ENCODE data around the gene ERFE.
"Not testable (repeated sequence)": the region's sequence is repeated elsewhere in the genome, so short reads cannot be mapped to it uniquely, and the experiment has no call there.

Gene ERFE

DNA sequence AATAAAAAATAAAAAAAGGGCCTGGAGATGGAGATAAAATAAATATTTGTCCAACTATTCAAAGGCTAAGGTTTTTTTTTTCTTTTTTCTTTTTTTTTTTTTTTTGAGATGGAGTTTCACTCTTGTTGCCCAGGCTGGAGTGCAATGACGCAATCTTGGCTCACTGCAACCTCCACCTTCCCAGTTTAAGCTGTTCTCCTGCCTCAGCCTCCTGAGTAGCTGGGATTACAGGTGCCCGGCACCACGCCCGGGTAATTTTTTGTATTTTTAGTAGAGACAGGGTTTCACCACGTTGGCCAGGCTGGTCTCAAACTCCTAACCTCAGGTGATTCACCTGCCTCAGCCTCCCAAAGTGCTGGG lies 12.3 kb downstream of the ERFE start:
- DNase-seq: not testable (repeated sequence)

DNA sequence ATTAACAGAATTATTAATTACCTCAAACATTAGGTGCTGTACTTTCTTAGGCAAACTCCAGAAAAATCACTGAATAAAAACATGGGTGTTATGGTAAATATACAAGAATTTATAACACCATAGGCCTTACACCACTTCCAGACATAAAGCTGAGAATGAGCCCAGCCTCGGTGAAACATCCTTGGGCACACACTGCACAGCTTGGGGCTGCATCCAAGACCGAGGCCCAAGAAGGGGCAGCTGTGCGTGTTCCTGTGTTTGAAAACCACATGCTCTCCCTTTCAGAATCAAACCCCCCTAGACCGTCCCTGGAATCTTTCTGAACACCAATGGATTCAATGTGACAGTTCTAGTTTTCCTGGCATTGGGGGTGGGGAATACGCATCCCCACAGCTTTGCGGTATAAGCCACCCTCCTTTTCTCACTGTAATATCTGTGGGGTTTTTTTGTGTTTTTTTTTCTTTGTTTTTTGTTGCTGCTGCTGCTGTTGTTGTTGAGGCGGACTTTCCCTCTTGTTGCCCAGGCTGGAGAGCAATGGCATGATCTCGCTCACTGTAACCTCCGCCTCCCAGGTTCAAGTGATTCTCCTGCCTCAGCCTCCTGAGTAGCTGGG lies 12.9 kb downstream of the ERFE start:
- no peak for DNase-seq

DNA sequence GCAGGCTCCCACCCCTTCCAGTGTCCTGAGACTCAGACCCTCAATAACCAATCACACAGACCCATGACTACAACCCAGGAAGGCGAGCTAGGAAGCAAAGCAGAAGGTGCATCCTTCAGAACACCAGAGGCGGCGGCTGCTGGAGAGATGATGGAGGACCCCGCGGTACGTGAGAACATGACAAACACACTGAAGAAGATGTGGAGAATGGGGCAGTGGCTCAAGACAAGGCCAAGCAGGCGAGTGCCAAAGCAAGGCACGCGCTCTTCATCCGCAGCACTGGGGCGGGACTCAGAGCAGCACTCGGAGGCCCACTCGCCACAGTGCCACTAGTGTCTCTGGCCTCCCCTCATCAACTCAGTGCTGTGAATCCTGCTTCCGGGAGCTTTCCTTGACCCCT lies 13.7 kb downstream of the ERFE start:
- DNase-seq: no peak

DNA sequence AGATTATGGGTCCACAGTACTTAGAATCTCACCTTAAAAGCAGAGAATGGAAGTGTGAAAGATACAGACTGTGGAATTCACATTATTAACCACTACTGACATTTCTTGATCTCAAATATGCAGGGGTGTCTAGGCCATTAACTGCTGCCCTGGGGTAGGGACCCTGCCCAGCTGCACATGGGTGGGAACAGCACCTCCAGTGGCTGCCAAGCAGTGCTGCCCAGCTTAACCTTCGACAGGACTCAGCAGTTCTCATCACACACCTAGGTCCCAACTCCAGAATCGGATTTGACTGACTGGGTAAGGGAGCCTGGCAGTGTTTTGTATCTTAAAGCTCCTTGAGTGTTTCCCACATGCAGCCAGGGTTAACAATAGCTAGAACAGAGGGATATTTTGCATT lies 14.9 kb downstream of the ERFE start:
- no peak for DNase-seq

DNA sequence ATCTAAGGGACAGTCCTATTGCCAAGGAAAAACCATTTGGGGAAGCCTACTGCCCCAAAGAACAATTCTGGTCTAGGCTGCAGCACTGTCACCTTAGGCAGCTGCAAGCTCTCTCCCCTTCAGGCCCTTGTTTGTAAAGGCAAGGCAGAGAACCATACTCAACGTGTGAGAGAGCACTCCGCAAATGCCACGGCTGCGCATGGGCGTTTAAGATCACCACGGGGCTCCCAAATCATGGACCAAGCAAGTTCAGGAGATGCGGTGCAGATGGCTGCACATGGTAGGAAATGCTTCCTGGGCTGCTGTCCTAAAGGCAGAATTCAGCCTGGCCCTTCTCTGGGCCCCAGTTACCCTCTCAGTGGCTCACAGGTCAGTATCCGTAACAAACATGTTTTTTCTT lies 15.5 kb downstream of the ERFE start:
- no peak for DNase-seq

DNA sequence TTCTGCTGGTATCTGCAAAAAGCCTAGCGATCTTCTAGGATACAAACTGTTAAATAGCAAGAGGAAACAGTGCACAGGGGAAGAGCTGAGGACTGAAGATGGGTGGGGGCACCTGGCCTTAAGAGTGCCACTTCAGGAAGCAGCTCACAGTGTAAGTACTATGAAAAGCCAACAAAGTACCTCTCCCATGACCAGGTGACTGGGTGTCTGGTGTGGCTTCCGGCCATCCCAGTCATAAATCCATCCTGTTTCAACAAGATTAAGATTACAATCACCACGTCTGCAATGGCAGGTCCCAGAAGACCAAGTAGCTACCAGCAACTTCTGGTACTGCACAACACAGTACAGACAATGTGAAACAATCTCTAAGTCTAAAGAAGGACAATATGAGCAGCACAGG lies 15.9 kb downstream of the ERFE start:
- DNase-seq: no peak

DNA sequence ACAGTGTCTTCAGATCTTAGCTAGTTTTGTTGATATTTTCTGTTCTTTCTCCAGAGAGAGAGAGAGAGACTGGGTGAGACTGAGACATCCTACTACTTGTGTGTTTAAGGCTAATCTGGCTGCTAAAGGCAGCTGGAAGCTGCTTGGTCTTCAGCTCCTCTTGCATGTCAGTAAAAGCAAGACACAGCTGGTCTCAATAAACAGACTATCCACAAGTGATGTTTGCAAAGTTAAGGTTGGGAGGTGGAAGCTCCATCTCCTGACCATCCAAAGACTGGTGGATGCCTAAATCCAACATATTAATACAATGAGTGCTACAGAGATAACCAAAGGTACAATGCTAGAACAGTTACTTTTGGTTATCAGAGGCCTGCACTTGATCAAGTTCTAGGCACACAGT lies 17.8 kb downstream of the ERFE start:
- no peak for DNase-seq

DNA sequence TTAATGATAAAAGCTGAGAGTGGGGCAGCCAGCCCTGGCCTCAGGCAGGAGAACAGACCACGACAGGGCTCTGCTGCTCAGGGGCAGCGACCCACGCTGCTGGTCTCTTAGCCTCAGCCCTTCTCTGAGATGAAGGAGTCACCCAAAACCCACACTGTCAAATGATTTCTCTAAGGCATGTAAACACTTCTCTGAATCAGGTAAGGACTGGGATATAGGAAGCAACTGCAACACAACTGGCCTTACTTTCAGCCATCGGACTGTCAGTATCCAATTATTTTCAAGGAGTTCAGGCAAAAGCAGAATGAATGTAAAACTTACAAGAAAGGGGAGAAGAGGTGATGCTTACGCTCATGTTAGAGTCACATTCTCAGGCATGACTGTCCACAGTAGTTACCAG lies 21.8 kb downstream of the ERFE start:
- no peak for DNase-seq

DNA sequence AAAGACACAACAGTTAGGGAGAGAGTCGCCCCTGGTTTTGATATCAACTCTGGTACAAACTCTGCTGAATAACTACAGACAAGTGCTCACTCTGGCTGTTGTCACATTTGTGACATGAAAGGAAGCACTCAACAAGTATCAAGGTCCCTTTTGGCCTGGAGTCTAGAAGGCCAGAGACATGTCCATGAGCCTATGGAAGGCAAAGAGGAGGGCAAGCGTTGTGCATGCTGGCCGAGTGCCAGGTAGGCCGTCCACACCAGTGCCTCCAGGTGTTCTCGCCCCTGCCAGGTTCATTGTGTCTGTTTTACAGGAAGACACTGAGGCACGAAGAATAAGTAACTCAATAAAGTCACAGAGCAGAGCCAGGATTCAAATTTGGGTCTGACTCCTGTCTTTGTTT lies 23.6 kb downstream of the ERFE start:
- no peak for DNase-seq

DNA sequence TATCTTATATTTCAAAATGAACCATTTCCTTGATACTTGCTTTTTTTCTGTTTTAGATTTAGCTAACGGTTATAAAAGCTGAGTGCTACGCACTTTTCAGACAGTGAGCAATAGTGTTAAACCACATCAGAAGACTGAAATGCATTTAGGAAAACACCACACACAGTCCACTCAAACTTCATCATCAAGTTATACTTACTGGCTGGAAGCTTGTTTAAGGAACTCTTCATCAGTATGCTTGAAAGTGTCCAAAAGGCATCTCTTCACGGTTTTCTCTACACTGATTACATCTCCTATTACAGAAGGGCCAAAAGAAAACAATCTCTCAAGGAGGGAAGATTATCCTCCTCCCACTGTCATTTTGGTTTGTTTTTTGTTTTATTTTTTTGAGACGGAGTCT lies 25.1 kb downstream of the ERFE start:
- DNase-seq: no peak

DNA sequence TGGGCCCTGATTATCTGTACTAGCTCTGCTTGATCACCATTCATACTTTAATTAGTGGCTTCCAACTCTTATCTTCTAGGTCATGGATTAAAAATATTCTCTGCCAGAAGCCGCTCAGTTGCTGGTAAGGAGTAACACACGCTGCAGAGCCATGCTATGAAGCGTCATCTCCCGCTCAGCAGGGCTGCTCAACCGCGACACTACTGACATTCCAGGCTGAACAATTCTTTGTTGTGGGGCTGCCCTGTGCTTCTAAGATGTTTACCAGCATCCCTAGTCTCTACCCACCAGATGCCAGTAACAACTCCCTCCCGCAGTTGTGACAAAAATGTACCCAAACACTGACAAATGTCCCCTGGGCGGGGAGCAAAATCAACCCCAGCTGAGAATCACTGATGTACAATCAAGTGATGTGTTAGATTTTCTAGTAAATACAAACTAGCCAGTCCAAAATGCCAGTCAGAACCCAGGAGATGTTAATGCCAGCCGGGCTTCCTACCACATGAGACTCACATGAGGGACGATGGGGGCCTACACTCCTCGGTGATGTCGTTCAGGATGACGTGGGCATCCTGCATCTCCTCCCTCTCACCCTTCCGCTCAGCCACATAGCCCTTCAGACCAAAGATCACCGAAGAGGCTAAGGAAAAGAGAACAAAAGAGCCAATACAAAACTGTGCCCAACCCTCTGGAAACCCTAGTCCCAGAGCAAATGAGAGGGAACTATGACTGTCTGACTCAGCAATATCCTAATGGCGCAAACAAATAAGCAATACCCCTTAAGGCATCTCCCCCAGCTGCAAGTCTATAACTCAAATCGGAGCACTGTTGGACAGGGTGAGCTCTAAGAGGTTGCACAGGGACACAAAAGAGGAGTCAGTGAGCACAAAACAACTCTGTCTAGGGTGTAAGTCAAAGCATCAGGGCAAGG lies 29.1 kb downstream of the ERFE start:
- DNase-seq: no peak

DNA sequence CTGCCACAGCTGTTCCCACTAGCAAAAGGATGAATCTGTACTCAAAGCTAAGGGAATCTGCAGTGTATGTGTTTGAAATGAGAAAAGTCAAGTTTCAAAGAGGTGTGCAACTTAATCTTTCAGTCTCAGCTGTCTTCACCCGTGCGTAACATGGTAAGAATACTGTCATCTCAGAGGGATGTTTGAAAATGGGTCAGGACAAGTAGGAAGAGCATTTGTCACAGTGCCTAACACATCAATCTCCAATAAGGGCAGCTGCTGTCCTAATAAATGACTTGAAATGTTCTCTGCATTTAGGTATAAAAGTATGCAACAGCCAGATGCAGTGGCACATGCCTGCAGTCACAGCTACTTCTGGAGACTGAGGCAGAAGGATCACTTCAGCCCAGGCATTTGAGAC lies 31.7 kb downstream of the ERFE start:
- DNase-seq: no peak

DNA sequence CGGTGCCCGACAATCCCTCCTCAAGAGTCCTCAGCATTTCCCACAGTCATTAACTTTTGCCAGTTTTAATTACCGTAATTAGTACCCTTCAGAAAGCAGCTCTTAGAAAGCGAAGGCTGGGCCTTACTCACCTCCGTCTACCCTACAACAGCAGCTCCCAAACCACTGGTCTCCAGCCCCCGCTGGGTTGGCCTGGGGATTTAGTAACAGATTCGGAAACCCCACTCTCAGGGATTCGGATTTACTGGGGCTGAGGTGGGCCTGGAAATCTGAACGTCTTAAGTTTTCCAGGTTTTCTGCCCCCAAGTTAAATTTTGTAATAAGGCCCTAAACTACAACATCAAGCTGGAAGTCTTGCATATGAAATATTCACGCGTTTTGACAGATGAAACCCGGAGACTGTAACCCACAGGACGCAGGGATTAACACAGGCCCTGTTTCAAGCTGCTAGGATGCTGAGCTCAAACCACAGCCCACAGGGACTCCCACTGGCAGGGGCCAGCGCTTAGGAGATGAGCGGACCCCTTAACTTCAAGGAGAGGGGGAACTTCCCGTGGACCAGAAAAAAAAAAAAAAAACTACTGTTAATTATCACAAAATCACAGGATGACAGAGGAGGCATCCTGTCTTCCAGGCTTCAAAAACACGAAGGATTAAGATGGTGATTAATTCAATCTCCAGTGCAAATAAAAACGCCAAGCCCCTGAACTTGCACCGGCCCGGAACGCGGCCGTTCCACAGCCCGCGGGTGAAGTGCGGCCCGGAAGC lies 43.7 kb downstream of the ERFE start:
- DNase-seq: peak; percentile 15

DNA sequence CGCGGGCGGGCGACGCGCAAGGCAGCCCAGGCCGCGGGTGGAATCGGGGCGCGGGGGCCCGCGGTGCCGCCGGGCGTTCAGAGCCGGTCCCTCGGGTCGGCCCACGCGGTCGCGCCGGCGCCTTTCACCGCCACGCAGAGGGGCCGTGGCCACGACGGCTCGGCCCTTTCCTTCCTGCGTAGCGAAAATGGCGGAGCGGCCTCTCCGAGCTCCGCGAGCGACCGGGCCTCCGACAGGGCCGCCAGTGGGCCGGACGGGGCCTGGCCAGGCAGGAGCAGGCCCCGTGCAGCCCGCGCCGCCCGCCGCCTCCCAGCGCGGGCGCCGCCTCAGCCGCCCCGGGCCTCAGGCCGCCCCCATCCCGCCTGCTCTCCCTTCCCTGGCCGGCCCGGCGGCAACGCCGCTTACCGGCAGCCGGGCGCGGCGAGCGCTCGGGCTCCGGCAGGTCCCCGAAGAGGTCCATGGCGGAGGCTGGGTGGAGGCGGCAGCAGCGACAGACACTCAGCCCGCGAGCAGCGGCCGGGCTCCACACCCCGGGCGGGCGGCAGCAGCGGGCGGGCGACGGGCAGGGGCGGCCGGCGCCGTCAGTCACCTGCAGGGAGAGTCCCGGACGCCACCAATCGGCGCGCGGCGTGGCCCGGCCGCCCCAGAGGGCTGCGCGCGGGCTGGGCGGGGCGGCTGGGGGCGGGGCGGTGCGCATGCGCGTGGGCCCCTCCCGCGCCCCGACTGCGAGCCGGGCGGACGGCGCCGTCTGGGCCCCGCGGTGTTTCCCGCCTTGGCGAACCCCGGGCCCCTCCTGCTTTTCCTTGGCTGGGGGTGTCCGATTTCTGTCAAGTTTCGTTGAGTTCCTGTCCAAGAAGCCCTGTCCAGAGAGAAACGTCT lies 44.6 kb downstream of the ERFE start, which contains the start of gene ILKAP:
ILKAP (minus strand) TSS at position 602 of the 879 bp plus-strand sequence; CDS start at position 460, 142 bp downstream.
- DNase-seq: peak; percentile 93

DNA sequence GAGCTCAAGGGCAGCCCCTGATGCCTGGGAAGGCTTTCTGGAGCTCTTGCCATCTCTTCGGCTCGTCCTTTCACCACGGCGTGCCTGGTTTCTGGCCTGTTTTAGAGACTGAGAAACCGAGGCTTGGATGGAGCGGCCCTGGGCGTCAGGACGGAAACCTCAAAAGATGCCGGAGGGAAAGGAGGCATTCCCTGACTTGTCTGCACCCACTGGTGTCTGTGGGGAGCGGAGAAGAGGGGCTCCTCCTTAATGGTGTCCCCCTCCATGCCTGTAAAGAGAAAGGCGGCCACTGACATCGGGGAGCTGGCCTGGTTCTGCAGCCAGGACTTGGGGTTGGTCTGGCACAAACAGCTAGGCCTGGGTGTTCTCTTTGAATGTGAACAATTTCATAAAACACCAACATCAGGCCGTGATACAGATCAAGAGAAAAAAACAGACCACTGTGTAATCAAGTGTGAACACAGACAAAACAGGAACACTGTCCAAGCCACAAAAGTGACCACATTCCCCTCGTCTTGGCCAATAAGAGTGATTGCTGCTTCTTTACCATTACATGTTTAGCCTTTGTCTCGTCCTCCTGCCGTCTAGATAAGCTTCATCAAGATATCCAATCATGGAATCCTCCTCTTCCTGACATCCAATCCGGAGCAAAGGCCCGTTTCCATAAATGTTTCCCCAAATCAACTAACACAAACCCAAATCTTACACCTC lies 45.4 kb downstream of the ERFE start:
- DNase-seq: no peak

DNA sequence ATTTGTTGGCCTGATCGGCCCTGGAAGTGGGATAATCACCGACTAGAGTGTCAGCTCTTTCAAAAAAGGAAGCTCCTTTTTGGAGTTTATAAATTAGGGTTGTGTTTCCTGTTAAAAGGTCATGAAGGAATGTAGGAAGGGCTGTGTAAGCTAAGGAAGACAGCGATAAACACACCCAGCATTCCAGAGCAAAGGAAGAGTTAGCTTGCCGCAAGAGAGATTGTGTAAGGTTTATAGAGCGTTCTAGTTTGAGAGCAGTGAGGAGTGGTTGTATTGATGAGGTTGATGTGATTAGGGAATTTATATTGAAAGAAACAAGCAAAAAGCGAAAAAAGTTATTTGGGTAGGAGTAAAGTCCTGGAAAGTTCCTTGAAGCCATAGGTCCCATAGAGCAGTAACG lies 48.2 kb downstream of the ERFE start:
- no peak for DNase-seq

DNA sequence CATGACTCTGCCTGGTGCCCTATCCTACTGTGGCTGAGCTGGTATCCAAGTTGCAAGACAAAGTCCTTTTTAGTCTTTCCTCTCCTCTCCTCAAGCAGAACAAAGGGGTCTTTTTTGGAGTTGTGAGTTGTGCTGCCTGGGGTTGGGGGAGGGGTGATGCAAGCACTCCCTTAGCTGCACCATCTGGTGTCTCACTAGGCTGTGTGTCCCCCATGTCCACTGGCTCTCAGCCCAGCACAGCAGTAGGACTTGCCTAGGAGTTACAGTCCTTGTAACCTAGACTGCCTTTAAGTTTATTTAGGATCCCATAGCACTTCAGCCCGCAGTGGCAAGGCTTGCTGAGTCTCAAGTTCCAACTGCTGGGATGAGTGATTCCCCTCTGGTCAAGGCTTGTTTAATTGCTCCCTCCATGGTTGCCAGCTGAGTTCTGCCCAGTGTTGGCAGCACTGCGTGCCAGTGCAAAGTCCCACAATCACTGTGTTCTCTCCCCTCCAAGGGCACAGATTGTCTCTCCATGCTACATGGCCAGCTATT lies 57.9 kb downstream of the ERFE start:
- no peak for DNase-seq
